Stimulated activated CD4-positive, alpha-beta T cell treated with anti-CD3 and anti-CD28 coated beads, Interleukin-1b, Interleukin-23, amount 100 ng/mL, for 4 hours (primary cell): ENCODE measurements around the gene CCDC61.
A peak's percentile ranks its signal among the peaks of the same experiment; 100 is the strongest.

Source experiments
- DNase-seq, 2 donors: peaks; one replicate each; pipeline ENCODE4 v3.0.0-alpha.2; 2020; ENCODE audit warnings: low read depth in 2 of 2

Gene CCDC61

DNA sequence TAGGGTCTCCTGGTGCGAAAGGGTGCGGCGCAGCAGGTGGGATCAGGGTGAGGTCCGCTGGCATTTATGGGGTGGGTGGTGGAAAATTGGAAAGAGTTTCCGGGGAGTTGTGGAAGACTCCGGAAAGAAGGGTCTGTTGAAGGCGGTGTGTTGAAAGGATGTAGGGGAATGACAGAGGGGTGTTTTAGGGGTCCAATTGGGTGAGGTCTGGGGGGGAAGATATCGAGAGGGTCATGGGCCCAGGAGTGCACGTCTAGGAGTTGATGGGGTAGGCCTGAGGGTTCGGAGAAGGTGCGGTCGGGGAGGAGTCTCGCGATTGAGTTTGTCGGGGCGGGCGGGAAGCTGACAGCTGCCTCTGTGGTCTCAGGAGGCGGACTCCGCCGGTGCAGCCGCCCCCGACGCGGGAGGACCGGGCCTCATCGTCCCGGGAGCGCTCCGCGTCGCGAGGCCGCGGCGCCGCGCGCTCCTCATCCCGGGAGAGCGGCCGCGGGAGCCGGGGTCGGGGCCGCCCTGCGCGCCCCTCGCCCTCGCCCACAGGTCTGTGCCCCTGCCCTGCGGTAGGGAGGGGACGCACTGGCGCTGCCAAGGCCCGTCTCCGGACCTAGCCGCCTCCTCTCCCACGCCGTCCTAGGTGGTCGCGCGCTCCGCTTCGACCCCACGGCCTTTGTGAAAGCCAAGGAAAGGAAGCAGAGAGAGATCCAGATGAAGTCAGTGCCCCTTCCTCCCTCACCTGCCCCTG lies 20.6 kb downstream of the CCDC61 start:
- peak in 1 of 2 donors; percentile 15 for DNase-seq

DNA sequence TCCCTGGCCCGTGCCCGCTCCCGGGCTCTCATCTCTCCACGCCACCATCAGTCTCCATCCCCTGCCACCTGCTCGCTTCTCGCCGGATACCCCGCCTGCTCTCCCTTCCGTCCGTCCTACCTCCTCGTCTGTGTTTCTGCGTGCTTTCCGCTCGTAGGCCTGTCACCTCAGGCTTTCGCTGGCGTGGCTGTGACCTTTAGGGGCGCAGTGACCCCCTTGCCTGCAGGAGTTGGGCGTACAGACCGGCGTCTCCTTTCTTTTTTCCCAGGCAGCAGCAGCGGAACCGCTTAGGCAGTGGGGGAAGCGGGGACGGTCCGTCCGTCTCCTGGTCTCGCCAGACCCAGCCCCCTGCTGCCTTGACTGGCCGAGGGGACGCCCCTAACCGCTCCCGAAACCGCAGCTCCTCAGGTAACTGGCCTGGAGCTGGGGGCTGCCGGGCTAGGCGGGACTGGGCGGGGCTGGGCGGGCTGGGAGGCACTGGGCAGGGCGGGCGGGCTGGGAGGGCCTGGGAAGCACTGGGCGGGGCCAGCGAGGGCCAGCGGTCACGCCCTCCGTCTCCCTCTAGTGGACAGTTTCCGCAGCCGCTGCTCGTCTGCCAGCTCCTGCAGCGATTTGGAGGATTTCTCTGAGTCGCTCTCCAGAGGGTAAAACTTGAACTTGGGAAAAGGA lies 21.3 kb downstream of the CCDC61 start:
- peak; percentile 73 to 80 for DNase-seq

DNA sequence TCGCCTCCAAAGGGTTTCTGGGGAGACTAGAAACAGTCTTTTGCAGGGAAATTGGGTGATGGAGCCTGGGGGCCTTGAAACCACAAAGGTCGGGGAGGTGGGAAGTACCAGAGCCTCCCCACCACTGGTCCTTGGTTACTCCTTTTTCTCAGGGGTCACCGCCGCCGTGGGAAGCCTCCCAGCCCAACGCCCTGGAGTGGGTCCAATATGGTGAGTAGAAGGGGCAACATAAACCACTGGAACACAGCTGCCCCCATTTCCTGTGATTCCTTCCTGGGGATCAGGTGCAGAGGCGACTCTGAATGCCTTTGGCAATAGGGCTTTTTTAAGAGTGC lies 21.8 kb downstream of the CCDC61 start:
- no peak for DNase-seq

DNA sequence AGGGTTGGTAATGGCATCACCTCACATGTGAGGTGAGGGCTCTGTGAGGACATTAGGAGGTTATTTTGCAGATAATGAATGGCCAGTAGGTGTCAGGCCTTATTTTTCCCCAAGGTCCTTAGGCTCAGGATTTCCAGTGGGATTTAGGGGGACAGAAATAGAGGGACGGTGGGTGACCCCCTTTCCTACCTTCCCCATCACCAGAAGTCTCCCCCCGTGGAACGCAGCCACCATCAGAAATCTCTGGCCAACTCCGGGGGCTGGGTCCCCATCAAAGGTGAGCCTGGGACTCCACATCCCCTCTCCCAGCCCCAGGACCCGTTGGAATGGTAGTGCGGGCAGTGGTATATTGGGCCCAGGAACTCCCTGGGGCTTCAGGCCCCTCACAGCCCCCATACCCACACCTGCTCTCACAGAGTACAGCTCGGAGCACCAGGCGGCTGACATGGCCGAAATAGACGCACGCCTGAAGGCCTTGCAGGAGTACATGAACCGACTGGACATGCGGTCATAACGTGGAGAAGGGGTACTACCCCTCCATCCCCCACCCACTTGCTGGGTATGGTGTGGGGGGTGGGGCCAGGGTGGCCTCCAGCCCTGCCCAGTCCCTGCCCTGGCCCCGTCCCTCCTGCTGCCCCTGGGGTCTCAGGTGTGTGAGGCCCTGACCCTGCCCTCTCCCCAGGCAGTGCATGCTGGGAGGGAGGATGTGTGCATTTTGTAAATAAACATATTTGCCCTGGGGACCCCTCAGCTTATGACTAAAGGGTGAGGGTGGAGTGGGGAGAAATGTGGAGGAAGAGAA lies 22.8 kb downstream of the CCDC61 start:
- no peak for DNase-seq

- no peak for DNase-seq
These were observed 23.5 kb downstream of the CCDC61 start for GRCh38 chr19:46018729-46019251.

DNA sequence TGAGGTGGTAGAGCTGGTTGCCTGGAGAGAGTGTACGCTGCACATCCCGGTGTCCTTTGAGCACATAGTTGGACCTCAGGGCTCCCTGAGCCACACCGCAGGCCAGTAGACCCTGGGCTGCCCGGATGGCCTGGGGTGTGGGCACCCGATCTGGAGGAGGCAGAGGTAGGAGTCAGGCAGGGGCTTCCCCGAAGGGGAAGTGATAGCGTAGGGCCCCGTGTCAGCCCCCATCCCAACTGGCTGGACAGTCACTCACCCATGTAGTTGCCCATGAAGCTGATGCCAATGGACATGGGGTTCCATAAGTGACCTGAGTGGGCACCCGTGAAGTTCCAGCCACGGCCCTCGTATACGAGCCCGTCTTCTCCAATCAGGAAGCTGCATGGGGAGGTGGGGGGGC lies 24.0 kb downstream of the CCDC61 start:
- no peak for DNase-seq

DNA sequence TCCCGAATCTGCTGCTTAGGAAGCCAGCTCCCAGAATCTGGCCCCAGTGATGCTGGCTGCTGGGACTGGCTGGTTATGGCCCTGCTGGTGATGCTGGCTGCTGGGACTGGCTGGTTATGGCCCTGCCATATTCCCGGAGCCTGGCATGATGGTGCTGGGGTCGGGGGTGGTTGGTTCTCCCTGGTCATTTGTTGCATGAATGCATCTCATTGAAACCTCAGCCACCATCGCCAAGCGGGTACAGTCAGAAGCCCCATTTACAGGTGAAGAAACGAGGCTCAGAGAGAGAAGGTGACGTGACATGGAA lies 25.5 kb downstream of the CCDC61 start:
- DNase-seq, result no peak

GRCh38 chr19:46021531-46022041 lies 26.3 kb downstream of the CCDC61 start:
- DNase-seq, result no peak

DNA sequence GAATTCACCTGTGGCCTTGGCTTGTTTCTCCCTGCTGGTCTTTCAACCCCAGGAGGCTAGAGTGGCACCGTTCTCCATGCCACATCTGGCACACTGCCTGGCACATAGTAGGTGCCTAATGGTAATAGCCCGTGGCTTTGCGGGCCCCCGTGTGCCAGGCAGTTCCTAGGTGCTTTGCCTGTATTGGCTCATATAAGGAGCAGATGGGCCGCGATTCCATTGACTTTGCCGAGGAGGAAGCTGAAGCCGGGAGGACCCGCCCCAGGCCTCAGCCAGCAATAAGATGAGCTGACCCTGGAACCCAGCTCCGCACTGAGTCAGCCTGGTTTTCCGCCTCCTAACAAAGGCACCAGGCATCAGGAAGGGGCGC lies 26.8 kb downstream of the CCDC61 start:
- DNase-seq, result no peak

DNA sequence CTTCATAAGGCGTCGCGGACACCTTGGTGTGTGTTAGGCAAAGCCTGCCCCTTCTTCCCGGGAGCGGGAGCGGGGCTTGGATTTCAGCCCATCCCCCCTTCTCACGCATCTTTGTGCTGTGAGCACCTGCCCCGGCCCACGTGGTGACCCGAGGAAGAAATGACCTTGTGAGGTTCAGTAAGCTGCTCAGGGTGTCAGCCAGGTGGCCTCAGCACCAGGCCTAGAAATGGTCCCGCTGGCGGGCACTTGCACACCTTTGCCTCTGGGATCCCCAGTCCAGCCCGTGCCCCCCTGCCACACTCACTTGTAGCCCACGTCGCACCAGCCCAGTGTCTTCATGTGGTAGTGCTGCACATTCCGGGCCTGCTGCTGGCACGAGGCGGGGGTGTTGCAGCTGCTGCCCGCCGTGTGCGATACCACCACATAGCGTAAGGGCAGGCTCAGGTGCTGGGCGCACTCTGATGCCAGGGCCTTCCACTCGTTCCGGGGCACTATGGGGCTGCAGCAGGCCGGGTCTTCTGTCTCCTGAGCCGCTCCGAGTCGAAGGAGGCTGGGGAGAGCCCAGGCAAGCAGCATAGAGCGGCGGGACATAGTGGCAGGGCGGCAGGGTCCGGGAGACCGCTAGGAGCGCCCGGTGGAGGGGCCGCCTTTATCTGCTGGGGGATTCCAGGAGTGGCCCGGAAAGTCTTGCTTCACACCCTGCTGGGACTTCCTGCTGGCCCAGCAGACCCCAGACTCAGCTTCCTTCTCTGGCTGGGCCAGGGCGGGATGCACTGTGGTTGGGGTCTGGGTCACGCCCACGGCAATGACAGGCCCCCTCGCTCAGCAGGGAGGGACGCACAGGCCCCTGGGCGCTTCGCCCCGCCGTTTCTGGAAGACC lies 27.4 kb downstream of the CCDC61 start, which contains the start of gene PGLYRP1:
Gene PGLYRP1, minus strand, starts transcription at position 623 of the 880 bp plus-strand sequence. Its CDS starts 32 bp downstream, at position 591.
- no peak for DNase-seq

GRCh38 chr19:46023311-46023779 lies 28.1 kb downstream of the CCDC61 start:
- DNase-seq, result no peak

GRCh38 chr19:46025835-46026234 lies 30.6 kb downstream of the CCDC61 start:
- no peak for DNase-seq

DNA sequence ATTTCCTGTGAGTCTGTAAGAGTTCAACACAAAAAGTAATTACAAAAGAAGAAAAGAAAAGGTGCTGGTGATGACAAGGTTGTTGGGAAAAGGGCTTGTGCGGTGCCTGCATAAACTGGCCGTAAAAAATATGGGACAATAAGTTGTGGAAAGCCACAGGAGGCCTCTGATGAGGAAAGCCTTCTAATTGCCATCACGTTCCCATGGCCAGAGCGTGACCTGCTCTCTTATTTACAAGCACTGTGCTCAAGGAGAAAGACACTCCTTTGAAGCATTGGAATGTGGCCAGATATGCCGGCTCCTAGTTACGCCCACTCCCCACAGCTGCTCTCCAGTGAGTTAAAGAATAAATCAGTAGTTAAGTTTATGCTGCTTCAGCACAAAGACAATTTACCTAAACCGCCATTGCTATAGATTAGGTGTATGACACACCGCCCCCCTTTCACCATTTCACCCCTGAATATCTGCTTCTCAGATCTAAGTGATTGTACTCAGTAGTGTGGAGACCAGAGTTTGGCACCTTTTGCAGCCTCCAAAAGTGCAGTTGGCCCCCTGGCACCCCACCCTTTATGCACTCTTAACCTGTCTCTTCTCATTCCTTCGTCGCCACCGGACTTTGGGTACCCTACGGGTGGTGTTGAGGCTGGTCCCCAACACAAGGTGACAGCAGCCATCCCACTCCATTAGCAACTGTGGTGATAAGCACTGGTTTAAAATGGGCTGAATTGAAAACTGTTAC lies 35.7 kb downstream of the CCDC61 start:
- DNase-seq, result no peak

DNA sequence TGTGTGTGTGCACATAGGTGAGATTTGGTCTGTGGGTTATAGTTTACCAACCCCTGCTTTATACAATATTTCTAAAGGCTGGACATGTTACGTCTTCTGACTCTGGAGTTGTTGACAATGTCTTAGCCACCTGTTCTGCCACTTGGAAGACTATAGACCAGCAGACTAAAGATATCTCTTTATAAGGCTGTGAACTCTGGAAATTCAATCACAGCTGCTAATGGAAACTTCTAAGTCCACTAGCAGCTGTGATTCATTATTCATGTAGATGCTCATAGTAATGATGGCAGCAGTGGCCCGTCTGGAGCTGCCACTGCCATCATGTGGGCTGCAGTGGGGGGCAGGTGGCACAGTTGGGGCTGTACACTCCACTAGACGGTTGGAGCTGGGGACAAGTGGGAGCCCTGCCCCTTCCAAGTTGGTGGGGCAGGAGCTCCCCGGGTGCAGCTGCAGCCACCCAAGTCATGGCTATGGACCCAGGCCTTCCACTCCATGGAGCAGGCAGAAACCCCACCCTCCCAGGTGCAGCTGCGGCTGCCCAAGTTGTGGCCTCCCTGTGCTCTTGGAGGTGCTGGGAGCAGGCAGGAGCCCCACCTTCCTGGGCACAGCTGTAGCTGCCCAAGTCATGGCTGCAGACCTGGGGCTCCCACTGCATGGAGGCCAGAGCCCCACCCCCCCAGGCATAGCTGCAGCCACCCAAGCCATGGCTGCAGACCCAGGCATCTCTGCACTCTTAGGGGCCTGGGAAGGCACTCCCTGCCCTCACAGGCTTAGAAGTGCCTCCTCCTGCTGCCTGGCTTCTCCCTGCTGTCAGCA lies 36.7 kb downstream of the CCDC61 start:
- DNase-seq, result no peak

DNA sequence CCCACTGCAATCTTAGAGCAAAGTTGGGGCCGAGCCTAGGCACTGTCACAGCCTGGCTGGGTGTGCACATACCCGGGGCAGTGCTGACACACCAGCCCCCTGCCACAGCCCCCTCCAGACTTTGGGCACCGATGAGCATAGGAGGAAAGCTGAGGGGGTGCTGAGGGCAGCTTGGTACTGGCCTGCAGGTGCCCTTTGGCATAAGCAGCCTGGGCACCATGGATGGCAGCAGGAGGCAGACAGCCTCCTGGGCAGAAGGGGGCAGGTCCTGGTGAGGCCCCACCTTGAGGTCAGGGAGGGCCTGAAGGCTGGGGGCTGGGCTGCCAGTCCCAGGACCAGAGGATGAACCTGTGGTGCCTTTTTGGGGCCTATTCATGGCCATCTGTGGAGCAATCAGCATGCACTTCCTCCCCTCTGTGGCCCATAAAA lies 37.3 kb downstream of the CCDC61 start:
- no peak for DNase-seq

- DNase-seq, result no peak
These were observed 38.1 kb downstream of the CCDC61 start for GRCh38 chr19:46033401-46033800.

DNA sequence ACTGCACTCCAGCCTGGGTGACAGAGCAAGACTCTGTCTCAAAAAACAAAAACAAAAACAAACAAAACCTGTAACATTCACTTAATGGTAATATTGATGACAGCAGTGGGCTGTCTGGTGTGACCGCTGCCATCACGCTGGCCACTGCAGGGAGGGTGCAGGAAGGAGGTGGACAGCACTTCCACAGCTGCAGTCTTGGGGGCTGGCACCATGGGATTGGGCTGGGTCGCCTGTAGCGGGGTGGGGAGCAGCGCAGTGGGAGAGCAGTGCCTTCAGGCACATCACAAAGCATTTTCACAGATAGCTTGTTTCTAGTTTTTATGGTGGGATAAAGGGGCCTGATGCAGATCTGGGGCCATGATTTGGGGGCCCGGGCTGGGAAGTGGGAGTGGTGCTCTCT lies 40.3 kb downstream of the CCDC61 start:
- no peak for DNase-seq

GRCh38 chr19:46035986-46036743 lies 40.9 kb downstream of the CCDC61 start:
- no peak for DNase-seq

- no peak for DNase-seq
These were observed 41.5 kb downstream of the CCDC61 start for GRCh38 chr19:46036744-46037128.
